Measurements from ENCODE around the gene ANO10.

GRCh38 chr3:43344520-43344919 lies 277.3 kb downstream of the ANO10 start:
- TF ChIP-seq EP300 (IDR thresholded peaks at IDR 0.05) (no peak), CTCF (IDR thresholded peaks at IDR 0.05) (no peak), POLR2AphosphoS5 (IDR thresholded peaks at IDR 0.05) (no peak), POLR2A (IDR thresholded peaks at IDR 0.05) (no peak)

Data from stomach (tissue), 4 donors.